Tibial nerve (tissue), 3 donors: ENCODE data around the gene GGCX.

ENCODE experiments used
- CTCF ChIP-seq, 5 experiments: fragments of 200-600 bp in 3 of 5; fragments of 450-650 bp in 2 of 5; sonication (generic) in 3 of 5; IDR thresholded peaks; one replicate each; pipeline ENCODE4 v1.5.1; 2016 to 2019; ENCODE audit warnings: antibody characterized with exemption in 5 of 5, mild to moderate bottlenecking in 3 of 5, moderate library complexity in 2 of 5
- POLR2A ChIP-seq, 2 donors: fragments of 450-650 bp; IDR thresholded peaks; one replicate each; pipeline ENCODE4 v1.6.1; 2017; ENCODE audit warnings: antibody characterized with exemption in 2 of 2, mild to moderate bottlenecking in 2 of 2, moderate library complexity in 2 of 2

- TF ChIP-seq CTCF (IDR thresholded peaks at IDR 0.05): peak in 1 of 5 experiments; percentile 17
- peak in 1 of 2 donors; percentile 13 for TF ChIP-seq POLR2A (IDR thresholded peaks at IDR 0.05)
Measured at GRCh38 chr2:85537600-85538506, 23.4 kb downstream of the GGCX start.
